HG02610 (cell line): ENCODE data around the gene LRRC4C.
"Not testable (repeated sequence)": the region's sequence is repeated elsewhere in the genome, so short reads cannot be mapped to it uniquely, and the experiment has no call there.

ENCODE experiments used
- ATAC-seq: cut with Tn5 transposase; IDR thresholded peaks from one replicate; pipeline ENCODE4 v1.9.1; 2021; ENCODE audit warnings: mild to moderate bottlenecking, moderate library complexity; ENCODE audit not compliant: unreplicated experiment

LRRC4C gene

DNA sequence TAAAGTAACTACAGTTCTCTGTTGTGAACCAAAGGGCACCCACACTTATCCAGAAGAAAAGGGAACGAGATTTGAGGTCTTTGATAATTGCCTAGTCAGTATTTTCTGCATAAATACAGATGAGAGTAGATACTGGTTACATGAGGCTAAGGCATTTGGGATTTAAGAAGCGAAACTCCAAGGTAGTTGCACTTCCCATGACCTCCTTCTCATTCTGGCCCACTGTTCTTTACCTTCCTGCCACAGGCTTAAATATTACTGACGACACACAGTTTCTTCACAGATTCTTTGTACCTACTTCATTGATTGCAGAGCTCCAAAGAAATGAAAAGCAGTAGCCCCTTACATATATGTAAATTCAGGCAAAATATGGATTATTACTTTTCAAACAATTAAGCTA lies 915.3 kb downstream of the LRRC4C start:
- no peak for ATAC-seq

- no peak for ATAC-seq
Measured at GRCh38 chr11:40542821-40543220, 916.6 kb downstream of the LRRC4C start.

- ATAC-seq = no peak
Measured at GRCh38 chr11:40537734-40538133, 921.7 kb downstream of the LRRC4C start.

DNA sequence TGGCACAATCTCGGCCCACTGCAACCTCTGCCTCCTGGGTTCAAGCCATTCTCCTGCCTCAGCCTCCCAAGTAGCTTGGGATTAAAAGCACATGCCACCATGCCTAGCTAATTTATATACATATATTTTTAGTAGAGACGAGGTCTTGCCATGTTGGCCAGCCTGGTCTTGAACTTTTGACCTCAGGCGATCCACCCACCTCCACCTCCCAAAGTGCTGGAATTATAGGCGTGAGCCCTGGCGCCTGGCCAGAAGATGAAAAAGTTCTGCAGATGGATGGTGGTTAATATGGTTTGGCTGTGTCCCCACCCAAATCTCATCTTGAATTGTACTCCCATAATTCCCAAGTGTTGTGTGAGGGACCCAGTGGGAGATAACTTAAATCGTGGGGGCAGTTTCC lies 937.4 kb downstream of the LRRC4C start:
- not testable (repeated sequence) for ATAC-seq

DNA sequence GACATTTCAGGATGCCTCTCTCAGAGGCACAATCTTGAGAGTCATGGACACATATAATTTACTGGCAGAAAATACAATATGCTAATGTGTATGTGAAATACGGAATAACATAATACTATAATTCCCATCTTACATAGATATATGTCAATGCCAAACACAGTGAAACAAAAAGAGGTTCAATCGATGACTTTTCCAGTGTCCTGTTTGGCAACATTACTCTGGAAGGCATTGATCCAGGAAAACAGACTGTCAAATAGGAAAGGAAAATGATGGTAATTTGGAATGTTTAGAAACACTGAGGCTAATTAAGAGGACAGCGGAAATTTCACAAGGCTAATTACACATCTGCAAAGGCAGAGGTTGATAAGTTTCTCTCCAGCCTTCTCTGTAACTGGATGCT lies 942.3 kb downstream of the LRRC4C start:
- ATAC-seq = no peak

DNA sequence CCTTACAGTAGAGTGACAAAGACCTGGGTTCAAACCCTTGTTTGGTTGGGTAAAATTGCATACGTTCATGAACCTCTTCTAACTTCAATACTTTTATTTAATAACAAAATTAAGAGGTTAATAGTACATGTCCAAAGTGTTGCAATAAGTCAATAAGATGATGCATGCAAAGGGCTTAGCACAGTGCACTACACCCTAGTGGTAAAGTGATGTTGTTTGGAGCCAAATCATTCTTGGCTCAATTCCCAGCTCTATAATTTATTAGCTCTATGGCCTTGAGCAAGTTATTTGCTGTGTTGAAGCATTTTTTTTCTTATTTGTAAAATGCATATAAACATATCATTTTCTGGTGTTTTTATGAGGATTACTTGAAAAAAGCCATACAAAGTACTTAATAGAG lies 945.3 kb downstream of the LRRC4C start:
- ATAC-seq = no peak

DNA sequence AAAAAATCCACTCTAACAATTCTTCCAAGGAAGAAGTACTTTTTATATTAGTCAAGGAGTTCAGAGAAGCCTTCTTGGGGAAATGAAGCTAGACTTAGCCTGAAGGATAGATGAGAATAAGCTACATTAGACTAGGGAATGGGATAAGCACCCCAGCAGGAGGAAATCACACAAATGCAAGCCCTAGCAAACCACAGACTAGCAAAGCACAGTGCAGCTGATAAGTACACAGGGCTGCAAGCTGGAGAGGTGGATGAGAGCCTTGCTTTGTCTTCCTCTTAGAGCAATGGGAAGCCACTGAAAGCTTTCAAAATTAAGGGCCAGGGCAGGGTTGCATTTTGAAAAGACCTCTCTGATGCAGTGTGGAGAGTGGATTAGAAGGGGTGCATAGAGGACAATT lies 946.2 kb downstream of the LRRC4C start:
- no peak for ATAC-seq

DNA sequence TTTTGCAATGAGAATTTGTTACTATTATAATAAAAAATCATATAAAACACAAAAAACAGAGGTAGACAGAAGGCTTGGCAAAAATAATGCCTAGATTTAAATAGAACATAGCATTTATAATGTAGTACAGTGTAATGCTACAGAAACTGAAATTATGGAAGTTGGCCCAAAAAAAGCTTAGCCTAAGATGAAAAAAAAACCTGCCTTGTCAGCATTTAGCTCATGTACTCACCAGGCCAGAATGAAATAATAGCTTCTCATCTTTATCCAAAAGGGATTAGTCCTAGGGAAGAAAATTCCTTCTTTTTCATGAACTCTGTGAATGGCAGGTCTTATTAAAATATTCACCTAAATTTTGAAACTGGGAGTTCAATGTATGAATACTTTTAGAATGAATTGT lies 951.1 kb downstream of the LRRC4C start:
- ATAC-seq = no peak

DNA sequence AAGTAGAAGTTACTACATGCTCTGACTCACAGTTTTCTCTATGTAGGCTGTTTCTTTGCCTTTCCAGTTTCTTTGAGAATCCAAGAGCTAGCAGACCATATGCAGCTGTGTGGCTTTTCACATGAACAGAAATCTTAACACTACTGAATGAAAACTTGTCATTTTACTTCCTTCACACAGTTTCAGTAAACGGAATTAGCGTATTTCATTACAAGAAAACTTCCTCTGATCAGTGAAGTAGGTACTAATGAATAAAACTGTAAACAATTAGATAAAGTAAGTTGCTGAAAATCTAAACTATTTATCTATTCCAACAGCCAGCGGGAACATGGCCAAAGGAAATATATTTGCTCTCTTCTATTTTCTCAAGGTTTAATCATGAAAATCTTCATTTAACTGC lies 953.2 kb downstream of the LRRC4C start:
- ATAC-seq = no peak

DNA sequence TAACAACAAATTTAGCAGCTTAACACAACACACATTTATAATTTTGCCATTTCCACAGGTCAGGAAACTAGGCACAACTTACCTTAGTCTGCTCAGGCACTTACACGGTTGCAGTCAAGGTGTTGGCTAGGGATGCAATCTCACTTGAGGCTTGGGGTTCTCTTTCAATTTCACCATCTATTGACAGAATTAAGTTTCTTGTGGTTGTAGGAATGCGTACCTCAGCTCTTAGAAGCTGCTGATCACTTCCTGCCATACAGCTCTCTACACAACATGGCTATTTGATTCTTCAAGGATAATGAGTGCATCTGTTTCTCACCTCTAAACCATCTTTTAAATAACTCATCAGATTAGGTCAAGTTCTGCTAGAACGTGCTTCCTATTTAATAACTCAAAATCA lies 968.1 kb downstream of the LRRC4C start:
- no peak for ATAC-seq

DNA sequence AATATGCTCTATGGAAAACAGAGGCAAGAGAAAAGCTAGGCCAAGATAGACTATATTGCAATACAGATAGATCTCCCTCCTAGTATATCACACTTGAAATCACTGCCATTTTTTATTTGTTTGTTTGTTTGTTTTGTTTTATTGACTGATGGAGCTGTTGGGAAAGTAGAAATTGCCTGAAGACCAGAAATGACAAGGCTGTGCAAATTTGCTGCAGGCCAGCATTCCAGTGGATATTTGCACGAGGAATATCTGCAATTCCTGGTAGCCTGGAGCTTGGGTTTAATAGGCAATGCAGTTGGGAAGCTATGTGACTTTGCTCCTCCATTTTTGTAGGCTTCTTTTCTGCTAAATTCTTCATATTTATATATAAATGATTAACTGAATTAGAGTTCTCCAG lies 991.7 kb downstream of the LRRC4C start:
- no peak for ATAC-seq

DNA sequence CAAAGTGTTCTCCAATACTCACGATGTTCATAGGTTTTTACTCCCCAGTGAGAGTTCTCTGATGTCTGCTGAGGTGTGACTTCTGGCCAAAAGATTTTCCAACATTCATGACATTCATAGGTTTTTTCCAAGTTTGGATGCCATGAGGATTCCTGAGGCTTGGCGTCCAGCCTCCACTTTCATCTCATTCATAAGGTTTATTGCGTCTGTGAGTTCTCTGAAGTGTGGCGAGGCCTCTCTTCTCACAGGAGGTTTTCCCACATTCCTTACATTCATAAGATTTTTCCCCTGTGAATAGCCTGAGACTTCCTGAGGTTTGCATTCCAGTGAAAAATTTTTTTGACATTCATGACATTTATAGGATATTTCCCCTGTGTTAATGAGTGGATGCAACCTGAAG lies 1014.1 kb downstream of the LRRC4C start:
- ATAC-seq = no peak

DNA sequence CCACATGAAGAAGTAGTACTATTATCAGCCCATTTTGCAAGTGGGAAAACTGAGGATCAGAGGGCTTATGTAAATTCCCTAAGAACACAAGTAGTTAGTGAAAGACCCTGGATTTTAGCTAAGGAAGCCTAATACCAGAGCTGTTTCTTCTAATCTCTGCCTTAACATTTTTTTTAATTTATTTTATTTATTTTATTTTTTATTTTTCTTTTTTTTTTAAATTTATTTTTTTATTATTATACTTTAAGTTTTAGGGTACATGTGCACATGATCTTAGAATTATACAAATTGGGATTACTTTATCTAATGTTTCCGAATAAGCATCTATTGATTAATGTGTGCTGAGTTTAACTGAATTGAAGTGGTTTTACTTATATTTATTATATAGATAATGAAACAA lies 1015.3 kb downstream of the LRRC4C start:
- ATAC-seq = no peak

GRCh38 chr11:40435344-40435743 lies 1024.1 kb downstream of the LRRC4C start:
- no peak for ATAC-seq

GRCh38 chr11:40434926-40435325 lies 1024.5 kb downstream of the LRRC4C start:
- ATAC-seq = no peak

GRCh38 chr11:40432358-40432757 lies 1027.1 kb downstream of the LRRC4C start:
- ATAC-seq = no peak

DNA sequence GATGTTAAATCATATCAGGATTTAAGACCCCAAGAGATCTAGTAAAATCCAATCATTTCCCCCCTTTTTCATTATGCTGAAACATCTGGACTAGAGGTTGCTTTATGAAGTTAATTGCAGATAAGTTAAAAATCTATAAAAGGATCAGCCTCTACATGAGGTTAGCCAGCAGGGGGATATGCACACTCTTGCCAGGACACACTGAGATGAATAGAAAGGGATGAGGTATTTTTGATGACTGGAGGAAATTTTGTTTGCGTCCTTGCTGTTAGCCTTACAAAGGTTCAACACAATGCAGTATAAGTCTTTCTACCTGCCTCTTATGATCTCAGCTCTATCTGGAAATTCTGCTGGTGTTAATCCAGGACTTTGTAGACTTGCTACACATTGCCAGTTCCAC lies 1034.3 kb downstream of the LRRC4C start:
- ATAC-seq = no peak

- no peak for ATAC-seq
Measured at GRCh38 chr11:40421208-40421981, 1038.1 kb downstream of the LRRC4C start.

DNA sequence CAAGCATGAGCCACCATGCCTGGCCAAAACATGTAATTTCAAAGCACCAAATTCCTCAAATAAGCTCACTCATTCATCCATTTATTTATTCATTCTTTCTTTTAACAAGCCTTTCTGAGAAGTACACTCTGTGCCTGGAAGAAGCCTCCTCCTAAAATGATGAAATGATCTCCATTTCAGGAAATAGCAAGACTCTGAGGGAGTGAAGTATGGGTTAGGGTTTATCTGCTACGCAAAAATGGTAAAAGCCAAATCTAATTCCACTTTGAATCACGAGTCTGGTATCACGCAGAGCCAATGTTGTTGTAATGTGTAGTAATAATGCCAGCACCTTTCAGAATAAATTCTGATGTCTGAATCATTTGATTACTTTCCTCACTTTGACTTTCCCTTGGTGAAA lies 1041.8 kb downstream of the LRRC4C start:
- no peak for ATAC-seq

- no peak for ATAC-seq
Measured at GRCh38 chr11:40407355-40407754, 1052.1 kb downstream of the LRRC4C start.

- ATAC-seq = no peak
Measured at GRCh38 chr11:40405614-40406013, 1053.8 kb downstream of the LRRC4C start.

DNA sequence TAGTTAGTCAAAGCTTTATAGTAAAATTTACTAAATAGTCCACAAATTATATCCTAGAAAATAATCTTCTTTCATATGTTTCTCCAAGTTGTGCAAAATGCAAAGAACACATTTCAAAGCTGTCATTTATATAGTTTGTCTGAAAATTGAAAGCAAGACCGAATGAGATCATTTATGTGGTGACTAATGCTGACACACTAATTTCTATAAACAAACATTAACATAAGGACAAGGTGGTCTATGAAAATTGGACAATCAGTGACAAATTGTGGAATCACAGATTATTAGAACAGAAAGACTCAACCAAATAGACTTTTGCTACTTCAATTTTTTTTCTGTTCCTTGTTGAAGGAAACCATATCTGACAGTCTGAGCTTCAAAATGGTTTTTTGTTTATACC lies 1056.1 kb downstream of the LRRC4C start:
- ATAC-seq = no peak
